ENCODE results near the gene NAT8. TPM values are rescaled to one million over a fixed set of nuclear protein-coding genes. Genes with fewer than 3 reads are reported as not detected.
"Not testable (repeated sequence)": the region's sequence is repeated elsewhere in the genome, so short reads cannot be mapped to it uniquely, and the experiment has no call there.

Gene NAT8
- total and polyA plus RNA-seq, 9 donors: 0.13 to 0.60 (median 0.19) TPM; not detected in 4

- H3K9me3 ChIP-seq (replicated peaks; ENCODE audit: control insufficient read depth, low read depth, low read length); H3K4me1 ChIP-seq (ENCODE audit: control insufficient read depth, insufficient read depth, low read length); H3K36me3 ChIP-seq (ENCODE audit: control insufficient read depth, insufficient read depth, low read length); H3K27me3 ChIP-seq (ENCODE audit: control insufficient read depth, insufficient read depth, low read length); DNase-seq; H3K27ac ChIP-seq (ENCODE audit: low read length); H3K4me3 ChIP-seq (ENCODE audit: low read length): not testable (repeated sequence)
- 87% methylated on average over 3 of the region's 6 CpGs for WGBS (ENCODE audit: insufficient coverage)
Observed at GRCh38 chr2:73676211-73676610, 34.0 kb upstream of the NAT8 start.

GRCh38 chr2:73674696-73675157 is 32.5 kb upstream of the NAT8 start:
- not testable (repeated sequence) for DNase-seq; H3K27ac ChIP-seq (ENCODE audit: low read length); H3K9me3 ChIP-seq (replicated peaks; ENCODE audit: control insufficient read depth, low read depth, low read length); H3K4me3 ChIP-seq (ENCODE audit: low read length); H3K27me3 ChIP-seq (ENCODE audit: control insufficient read depth, insufficient read depth, low read length); H3K36me3 ChIP-seq (ENCODE audit: control insufficient read depth, insufficient read depth, low read length); H3K4me1 ChIP-seq (ENCODE audit: control insufficient read depth, insufficient read depth, low read length)
- WGBS (ENCODE audit: insufficient coverage): no CpG with 5 or more reads among the region's 1 CpG

- not testable (repeated sequence) for DNase-seq; H3K27ac ChIP-seq (ENCODE audit: low read length); H3K27me3 ChIP-seq (ENCODE audit: control insufficient read depth, insufficient read depth, low read length); H3K9me3 ChIP-seq (replicated peaks; ENCODE audit: control insufficient read depth, low read depth, low read length); H3K36me3 ChIP-seq (ENCODE audit: control insufficient read depth, insufficient read depth, low read length); H3K4me1 ChIP-seq (ENCODE audit: control insufficient read depth, insufficient read depth, low read length); H3K4me3 ChIP-seq (ENCODE audit: low read length)
- no CpG with 5 or more reads among the region's 6 CpGs for WGBS (ENCODE audit: insufficient coverage)
Observed at GRCh38 chr2:73669976-73670375, 27.8 kb upstream of the NAT8 start.

- DNase-seq: not testable (repeated sequence)
Observed at GRCh38 chr2:73667239-73667638, 25.0 kb upstream of the NAT8 start.

GRCh38 chr2:73654175-73654574 is 12.0 kb upstream of the NAT8 start:
- Histone ChIP-seq H3K27ac (ENCODE audit: low read length) (no peak overlapping the region), H3K36me3 (ENCODE audit: control insufficient read depth, insufficient read depth, low read length) (no peaks in the 10 kb centered on the region), H3K9me3 (replicated peaks; ENCODE audit: control insufficient read depth, low read depth, low read length) (no peaks in the 10 kb centered on the region), H3K27me3 (ENCODE audit: control insufficient read depth, insufficient read depth, low read length) (no peaks in the 10 kb centered on the region), H3K4me1 (ENCODE audit: control insufficient read depth, insufficient read depth, low read length) (no peaks in the 10 kb centered on the region), H3K4me3 (ENCODE audit: low read length) (no peak overlapping the region)
- no peak for DNase-seq
- no CpG with 5 or more reads among the region's 2 CpGs for WGBS (ENCODE audit: insufficient coverage)

More at GRCh38 chr2:73667239-73667638, 25.0 kb upstream of the NAT8 start:
- not testable (repeated sequence) for H3K4me3 ChIP-seq (ENCODE audit: low read length); H3K9me3 ChIP-seq (replicated peaks; ENCODE audit: control insufficient read depth, low read depth, low read length); H3K27ac ChIP-seq (ENCODE audit: low read length); H3K4me1 ChIP-seq (ENCODE audit: control insufficient read depth, insufficient read depth, low read length); H3K36me3 ChIP-seq (ENCODE audit: control insufficient read depth, insufficient read depth, low read length); H3K27me3 ChIP-seq (ENCODE audit: control insufficient read depth, insufficient read depth, low read length)
- no CpG with 5 or more reads among the region's 3 CpGs for WGBS (ENCODE audit: insufficient coverage)

GRCh38 chr2:73652348-73652747 is 10.1 kb upstream of the NAT8 start:
- Histone ChIP-seq H3K36me3 (ENCODE audit: control insufficient read depth, insufficient read depth, low read length) (no peaks in the 10 kb centered on the region), H3K27ac (ENCODE audit: low read length) (no peak overlapping the region), H3K4me1 (ENCODE audit: control insufficient read depth, insufficient read depth, low read length) (no peaks in the 10 kb centered on the region), H3K9me3 (replicated peaks; ENCODE audit: control insufficient read depth, low read depth, low read length) (no peaks in the 10 kb centered on the region), H3K4me3 (ENCODE audit: low read length) (no peak overlapping the region), H3K27me3 (ENCODE audit: control insufficient read depth, insufficient read depth, low read length) (no peaks in the 10 kb centered on the region)
- WGBS (ENCODE audit: insufficient coverage): no CpG with 5 or more reads among the region's 3 CpGs
- no peak for DNase-seq

GRCh38 chr2:73651591-73652230 is 9.5 kb upstream of the NAT8 start:
- 86% methylated on average over 1 of the region's 6 CpGs for WGBS (ENCODE audit: insufficient coverage)
- Histone ChIP-seq H3K4me1 (ENCODE audit: control insufficient read depth, insufficient read depth, low read length) (no peaks in the 10 kb centered on the region), H3K27ac (ENCODE audit: low read length) (no peak overlapping the region), H3K4me3 (ENCODE audit: low read length) (no peak overlapping the region), H3K36me3 (ENCODE audit: control insufficient read depth, insufficient read depth, low read length) (no peaks in the 10 kb centered on the region), H3K9me3 (replicated peaks; ENCODE audit: control insufficient read depth, low read depth, low read length) (no peaks in the 10 kb centered on the region), H3K27me3 (ENCODE audit: control insufficient read depth, insufficient read depth, low read length) (no peaks in the 10 kb centered on the region)
- no peak for DNase-seq

- H3K4me3 ChIP-seq (ENCODE audit: low read length); H3K27me3 ChIP-seq (ENCODE audit: control insufficient read depth, insufficient read depth, low read length); H3K9me3 ChIP-seq (replicated peaks; ENCODE audit: control insufficient read depth, low read depth, low read length); H3K4me1 ChIP-seq (ENCODE audit: control insufficient read depth, insufficient read depth, low read length); H3K36me3 ChIP-seq (ENCODE audit: control insufficient read depth, insufficient read depth, low read length); DNase-seq; H3K27ac ChIP-seq (ENCODE audit: low read length): not testable (repeated sequence)
- 89% methylated on average over 6 of the region's 10 CpGs for WGBS (ENCODE audit: insufficient coverage)
Observed at GRCh38 chr2:73647690-73648089, 5.5 kb upstream of the NAT8 start.

- WGBS (ENCODE audit: insufficient coverage): 100% methylated on average over 1 of the region's 3 CpGs
- no peak overlapping the region for H3K4me3 ChIP-seq (ENCODE audit: low read length)
- DNase-seq: no peak
- H3K27ac ChIP-seq (ENCODE audit: low read length): no peak overlapping the region
- H3K4me1 ChIP-seq (ENCODE audit: control insufficient read depth, insufficient read depth, low read length): no peaks in the 10 kb centered on the region
- no peaks in the 10 kb centered on the region for H3K27me3 ChIP-seq (ENCODE audit: control insufficient read depth, insufficient read depth, low read length)
- peaks cover 2% of the 10 kb centered on the region for H3K9me3 ChIP-seq (replicated peaks; ENCODE audit: control insufficient read depth, low read depth, low read length)
- H3K36me3 ChIP-seq (ENCODE audit: control insufficient read depth, insufficient read depth, low read length): no peaks in the 10 kb centered on the region
Observed at GRCh38 chr2:73641767-73642062, 507 bp downstream of the NAT8 start.

- Histone ChIP-seq H3K4me3 (ENCODE audit: low read length) (no peak overlapping the region), H3K9me3 (replicated peaks; ENCODE audit: control insufficient read depth, low read depth, low read length) (peaks cover 2% of the 10 kb centered on the region), H3K27me3 (ENCODE audit: control insufficient read depth, insufficient read depth, low read length) (no peaks in the 10 kb centered on the region), H3K36me3 (ENCODE audit: control insufficient read depth, insufficient read depth, low read length) (no peaks in the 10 kb centered on the region), H3K27ac (ENCODE audit: low read length) (no peak overlapping the region), H3K4me1 (ENCODE audit: control insufficient read depth, insufficient read depth, low read length) (no peaks in the 10 kb centered on the region)
- no peak for DNase-seq
- 87% methylated on average over 18 of the region's 19 CpGs for WGBS (ENCODE audit: insufficient coverage)
Observed at GRCh38 chr2:73640946-73641766, 1.1 kb downstream of the NAT8 start.
